Thymus (tissue), 11 donors: ENCODE measurements around the gene IGF2. TPM values are rescaled to one million over a fixed set of nuclear protein-coding genes. Genes with fewer than 3 reads are reported as not detected.

ENCODE experiments used
- DNase-seq, 9 donors: peaks; one replicate each; pipeline ENCODE4 v3.0.0-alpha.2; 2013; ENCODE audit warnings: low spot score in 9 of 9, low read depth in 6 of 9, missing footprints in 1 of 9
- H3K27ac ChIP-seq, 2 donors: one replicate each; pipeline ENCODE4 v1.5.1; 2013; ENCODE audit warnings: control low read depth in 1 of 2, low read depth in 1 of 2, low read length in 1 of 2, mild to moderate bottlenecking in 1 of 2, moderate library complexity in 1 of 2
- H3K27me3 ChIP-seq, 2 donors: one replicate each; pipeline ENCODE4 v1.5.1; 2013; ENCODE audit warnings: low read length in 1 of 2; ENCODE audit not compliant: control insufficient read depth in 2 of 2, insufficient read depth in 1 of 2
- H3K36me3 ChIP-seq, 2 donors: one replicate each; pipeline ENCODE4 v1.5.1; 2013; ENCODE audit warnings: low read length in 1 of 2, mild to moderate bottlenecking in 1 of 2, moderate library complexity in 1 of 2; ENCODE audit not compliant: control insufficient read depth in 2 of 2, insufficient read depth in 2 of 2
- H3K4me1 ChIP-seq, 2 donors: one replicate each; pipeline ENCODE4 v1.5.1; 2013; ENCODE audit warnings: low read length in 2 of 2; ENCODE audit not compliant: control insufficient read depth in 2 of 2, insufficient read depth in 2 of 2
- H3K4me3 ChIP-seq, 2 donors: one replicate each; pipeline ENCODE4 v1.5.1; 2013; ENCODE audit warnings: low read length in 2 of 2, control low read depth in 1 of 2, mild to moderate bottlenecking in 1 of 2
- H3K9me3 ChIP-seq, 2 donors: one replicate each; pipeline ENCODE4 v1.5.1; 2013; ENCODE audit warnings: low read length in 1 of 2, mild to moderate bottlenecking in 1 of 2; ENCODE audit not compliant: control insufficient read depth in 2 of 2, insufficient read depth in 1 of 2
- WGBS: extraction: QIAGEN DNeasy Blood & Tissue Kit; methylation state at CpG from one replicate; pipeline ENCODE4 v1.1.7; 2013; 5-methylcytosine and 5-hydroxymethylcytosine counted together
- polyA plus RNA-seq: library from polyadenylated mRNA; stranded (reverse); fragments of 200-250 nt; gene quantifications from one replicate; pipeline ENCODE4 v1.2.3, GENCODE V29; 2013
- total RNA-seq: library from RNA; stranded (reverse); fragments of 120-200 nt; gene quantifications from one replicate; pipeline ENCODE4 v1.2.4, GENCODE V29; 2013
- donor health status: healthy.

The IGF2 gene
- total and polyA plus RNA-seq, 2 donors, result 7.2 to 38.2 TPM

DNA sequence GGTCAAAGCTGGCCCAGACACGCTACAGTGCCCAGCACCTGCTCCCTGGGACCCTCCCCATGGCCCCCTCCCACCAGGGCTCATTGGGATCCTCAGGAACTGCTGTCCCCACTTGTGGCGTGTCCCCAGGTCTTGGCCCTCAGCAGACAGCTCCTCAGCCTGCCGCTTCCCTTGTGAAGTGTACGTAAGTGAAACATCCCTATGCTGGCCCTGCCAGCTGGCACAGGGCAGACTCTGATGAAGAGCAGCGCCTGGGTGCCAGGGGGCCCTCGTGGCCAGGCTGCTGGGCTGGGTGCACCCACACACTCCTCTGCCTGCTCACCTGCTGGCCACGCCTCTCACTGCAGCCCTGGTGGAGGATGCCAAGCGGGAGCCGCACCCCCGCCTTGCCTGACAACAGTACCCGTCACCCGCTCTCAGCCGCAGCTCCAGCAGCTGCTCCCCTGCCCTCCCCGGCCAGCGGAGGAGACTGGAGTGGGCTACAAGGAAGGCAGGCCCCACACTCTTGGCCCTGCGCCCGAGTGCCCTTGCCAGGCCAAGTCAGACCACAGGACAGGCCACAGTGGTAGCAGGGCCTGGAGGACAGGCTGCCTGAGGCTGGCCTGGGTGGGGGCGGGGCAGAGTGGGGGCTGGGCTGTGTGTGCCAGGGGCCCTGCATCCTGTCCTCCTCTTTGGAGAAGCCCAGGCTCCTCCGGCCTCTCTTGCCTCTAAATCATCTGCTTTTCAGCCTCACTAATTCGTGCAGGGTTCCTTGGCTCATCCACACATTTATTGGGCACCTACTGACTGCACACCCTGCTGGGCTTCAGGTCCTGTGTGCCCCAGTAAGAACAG lies 39.5 kb downstream of the IGF2 start:
- Histone ChIP-seq H3K9me3 (no peaks in the 10 kb centered on the region), H3K36me3 (no peaks in the 10 kb centered on the region), H3K27ac (no peak overlapping the region), H3K4me3 (no peak overlapping the region), H3K27me3 (peaks cover 0 to 7% of the 10 kb centered on the region in 2 donors), H3K4me1 (no peaks in the 10 kb centered on the region)
- WGBS, result 85% methylated on average over 20 of the region's 20 CpGs
- no peak for DNase-seq

DNA sequence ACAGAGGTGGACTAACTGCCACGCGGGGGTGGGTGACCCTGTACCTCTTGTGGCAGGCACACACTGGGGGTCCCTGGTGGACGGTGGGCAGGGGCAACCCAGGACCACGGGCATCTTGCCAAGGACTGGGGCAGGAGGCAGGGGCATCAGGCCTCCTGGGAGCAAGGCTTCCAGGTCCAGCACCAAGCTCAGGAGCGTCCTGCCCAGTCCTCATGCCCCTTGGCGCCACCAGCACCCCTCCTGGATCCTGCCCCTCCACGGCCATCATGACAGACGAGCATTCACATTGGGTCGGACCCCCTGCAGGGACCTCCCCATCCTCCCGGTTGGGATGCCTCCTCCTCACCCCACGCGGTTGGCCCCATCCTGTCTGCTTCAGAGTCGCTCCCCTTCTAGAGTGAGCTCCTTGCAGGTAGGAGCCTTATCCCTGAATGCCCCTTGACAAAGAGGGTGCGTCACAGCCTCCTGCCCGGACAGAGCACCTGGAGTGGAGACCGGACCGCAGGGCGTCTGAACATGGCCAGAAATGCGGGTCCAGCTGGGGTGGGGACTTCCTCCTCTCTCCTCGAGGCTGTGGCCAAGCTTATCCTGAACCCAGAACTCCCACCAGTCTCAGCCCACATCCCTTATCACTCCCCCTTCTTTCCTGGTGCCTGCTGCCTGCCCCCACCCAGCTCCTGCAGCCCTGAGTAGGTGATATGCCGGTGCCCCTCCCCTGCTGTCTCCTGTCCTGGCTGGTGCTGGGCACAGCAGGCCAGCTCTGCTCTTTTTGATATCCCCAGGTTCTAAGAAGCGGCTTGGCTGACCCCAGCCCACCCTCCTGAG lies 40.3 kb downstream of the IGF2 start:
- Histone ChIP-seq H3K36me3 (no peaks in the 10 kb centered on the region), H3K9me3 (no peaks in the 10 kb centered on the region), H3K27me3 (peaks cover 0 to 10% of the 10 kb centered on the region in 2 donors), H3K4me1 (no peaks in the 10 kb centered on the region), H3K27ac (no peak overlapping the region), H3K4me3 (no peak overlapping the region)
- DNase-seq, result no peak
- 86% methylated on average over 22 of the region's 22 CpGs for WGBS

DNA sequence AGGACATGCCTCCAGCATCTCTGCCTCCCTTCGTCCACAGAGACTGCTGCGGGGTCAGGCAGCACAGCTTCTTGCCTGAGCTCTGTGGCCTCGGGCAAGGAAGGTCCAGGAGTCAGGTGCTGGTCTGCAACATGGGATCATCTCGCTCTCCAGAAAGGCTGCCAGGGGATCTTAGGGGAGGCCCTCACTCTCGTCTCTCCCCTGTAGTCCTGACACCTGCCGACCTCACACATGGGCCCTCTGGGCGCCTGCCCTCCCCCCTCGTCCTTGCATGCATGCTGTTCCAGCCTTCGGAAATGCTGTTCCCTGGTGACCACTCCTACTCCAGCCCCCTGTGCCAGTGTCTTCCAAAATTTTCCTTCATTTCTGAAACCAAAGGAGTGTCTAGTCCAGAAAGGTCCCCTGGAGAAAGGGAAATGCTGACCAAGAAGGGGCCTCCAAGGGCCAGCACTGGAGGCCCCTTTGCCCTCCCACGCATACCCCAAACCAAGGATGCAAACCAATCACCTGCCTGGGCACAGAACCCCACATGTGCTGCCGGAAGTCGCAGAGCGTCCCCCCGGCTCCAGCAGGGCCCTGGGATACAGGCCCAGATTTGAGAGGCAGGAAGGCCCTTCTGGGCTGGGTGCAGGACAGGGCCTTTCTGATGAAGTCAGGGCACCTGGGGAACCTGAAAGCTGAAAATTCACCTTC lies 41.0 kb downstream of the IGF2 start:
- no peak overlapping the region for H3K27ac ChIP-seq
- peaks cover 0 to 15% of the 10 kb centered on the region in 2 donors for H3K27me3 ChIP-seq
- no peaks in the 10 kb centered on the region for H3K36me3 ChIP-seq
- H3K4me3 ChIP-seq, result no peak overlapping the region
- H3K9me3 ChIP-seq, result peaks cover 0 to 5% of the 10 kb centered on the region in 2 donors
- 95% methylated on average over 14 of the region's 14 CpGs for WGBS
- H3K4me1 ChIP-seq, result no peaks in the 10 kb centered on the region
- no peak for DNase-seq

DNA sequence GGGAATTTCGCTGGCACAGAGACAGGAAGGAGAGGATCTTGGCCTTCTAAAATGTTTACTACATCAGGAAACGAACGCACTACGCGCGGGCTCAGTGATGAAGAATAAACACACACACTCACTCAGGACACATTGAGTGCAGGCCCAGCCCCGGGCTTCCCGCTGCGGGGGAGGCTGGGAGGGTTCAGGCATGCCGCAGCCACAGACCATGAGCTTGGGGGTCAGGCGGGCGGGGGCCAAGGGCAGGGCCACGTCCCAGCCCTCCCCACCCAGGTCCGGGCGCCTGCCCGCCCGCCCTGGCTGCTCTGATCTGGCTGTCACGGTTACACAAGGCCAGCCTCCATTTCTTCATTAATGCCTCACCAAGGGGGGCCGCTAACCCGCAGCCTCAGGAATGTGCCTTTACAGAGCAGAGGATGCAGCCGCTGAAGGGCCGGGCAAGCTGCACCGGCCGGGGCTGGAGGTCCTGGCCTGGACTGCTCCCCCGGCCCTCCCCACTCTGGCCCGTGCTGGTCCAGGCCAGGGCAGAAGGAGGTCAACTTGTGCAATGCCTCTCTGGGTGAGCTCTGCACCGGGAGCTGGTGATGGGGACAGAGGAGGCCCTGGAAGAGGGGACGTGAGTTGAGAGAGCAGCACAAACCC lies 41.7 kb downstream of the IGF2 start:
- no peaks in the 10 kb centered on the region for H3K36me3 ChIP-seq
- H3K4me1 ChIP-seq, result peaks cover 0 to 7% of the 10 kb centered on the region in 2 donors
- no peak for DNase-seq
- no peak overlapping the region for H3K27ac ChIP-seq
- 88% methylated on average over 28 of the region's 28 CpGs for WGBS
- H3K9me3 ChIP-seq, result peaks cover 0 to 5% of the 10 kb centered on the region in 2 donors
- peaks cover 0 to 20% of the 10 kb centered on the region in 2 donors for H3K27me3 ChIP-seq
- H3K4me3 ChIP-seq, result no peak overlapping the region

DNA sequence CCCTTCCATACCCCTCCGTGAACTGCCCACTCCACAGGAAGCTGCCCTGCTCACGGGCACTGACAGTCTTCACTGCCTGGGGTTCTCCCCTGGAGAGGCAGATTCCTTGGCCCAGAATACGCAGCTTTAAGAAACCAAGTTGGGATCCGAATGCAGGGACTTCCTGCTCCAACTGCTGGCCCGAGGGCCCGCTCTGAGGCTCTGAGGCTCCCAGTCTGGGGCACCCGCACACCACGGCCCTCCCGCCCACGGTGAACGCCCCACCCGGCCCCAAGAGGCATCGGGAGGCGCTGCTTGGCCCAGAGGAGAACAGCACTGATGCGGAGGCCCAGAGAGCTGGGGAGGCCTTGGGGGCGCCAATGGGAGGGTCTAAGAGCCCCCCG lies 42.3 kb downstream of the IGF2 start:
- 95% methylated on average over 17 of the region's 17 CpGs for WGBS
- H3K27ac ChIP-seq, result no peak overlapping the region
- H3K4me3 ChIP-seq, result no peak overlapping the region
- no peak for DNase-seq
- peaks cover 0 to 8% of the 10 kb centered on the region in 2 donors for H3K4me1 ChIP-seq
- peaks cover 0 to 26% of the 10 kb centered on the region in 2 donors for H3K27me3 ChIP-seq
- peaks cover 0 to 5% of the 10 kb centered on the region in 2 donors for H3K9me3 ChIP-seq
- no peaks in the 10 kb centered on the region for H3K36me3 ChIP-seq

DNA sequence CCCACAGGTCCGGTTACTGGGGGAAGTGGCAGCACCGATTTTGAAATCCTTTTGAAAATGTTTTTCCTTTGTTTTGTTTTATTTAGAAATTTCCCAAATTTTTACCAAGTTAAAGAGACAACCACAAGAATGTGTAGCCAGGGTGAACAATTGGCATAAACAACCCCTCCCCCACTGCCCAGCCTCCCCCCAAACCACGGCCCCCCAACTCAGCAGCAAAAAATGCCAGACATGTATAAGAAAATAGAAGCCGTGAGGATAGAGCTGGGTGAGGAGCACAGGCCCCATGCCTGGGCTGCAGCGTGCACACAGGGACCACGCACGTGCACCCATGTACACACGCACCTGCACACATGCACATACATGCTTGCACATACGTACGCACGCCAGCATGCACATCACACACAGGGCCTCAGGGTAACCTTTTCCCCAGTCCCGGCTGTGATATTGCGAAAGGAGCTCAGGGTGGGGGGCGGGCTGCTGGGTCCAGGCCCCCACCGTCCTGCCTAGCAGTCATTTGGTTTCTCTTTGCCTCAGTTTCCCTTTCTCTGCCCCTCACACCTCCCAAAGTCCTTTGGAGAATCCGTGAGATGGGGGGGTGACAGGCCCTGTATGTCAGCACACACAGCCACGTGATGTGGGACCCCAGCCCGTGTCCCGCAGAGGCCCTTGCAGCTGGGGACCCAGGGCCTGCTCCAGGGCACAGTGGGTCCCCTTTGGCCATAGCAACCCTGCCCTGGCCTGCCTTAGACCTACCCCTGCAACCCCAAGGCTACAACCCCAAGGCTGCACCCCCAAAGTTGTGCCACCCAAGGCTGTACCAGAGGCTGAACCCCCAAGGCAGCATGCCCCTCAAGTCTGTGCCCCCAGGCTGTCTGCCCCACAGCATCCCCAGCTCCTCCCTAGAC lies 42.9 kb downstream of the IGF2 start:
- WGBS, result 96% methylated on average over 19 of the region's 19 CpGs
- Histone ChIP-seq H3K27me3 (peaks cover 0 to 29% of the 10 kb centered on the region in 2 donors), H3K4me1 (peaks cover 0 to 8% of the 10 kb centered on the region in 2 donors), H3K36me3 (no peaks in the 10 kb centered on the region), H3K9me3 (peaks cover 0 to 5% of the 10 kb centered on the region in 2 donors), H3K4me3 (no peak overlapping the region), H3K27ac (no peak overlapping the region)
- DNase-seq, result no peak

DNA sequence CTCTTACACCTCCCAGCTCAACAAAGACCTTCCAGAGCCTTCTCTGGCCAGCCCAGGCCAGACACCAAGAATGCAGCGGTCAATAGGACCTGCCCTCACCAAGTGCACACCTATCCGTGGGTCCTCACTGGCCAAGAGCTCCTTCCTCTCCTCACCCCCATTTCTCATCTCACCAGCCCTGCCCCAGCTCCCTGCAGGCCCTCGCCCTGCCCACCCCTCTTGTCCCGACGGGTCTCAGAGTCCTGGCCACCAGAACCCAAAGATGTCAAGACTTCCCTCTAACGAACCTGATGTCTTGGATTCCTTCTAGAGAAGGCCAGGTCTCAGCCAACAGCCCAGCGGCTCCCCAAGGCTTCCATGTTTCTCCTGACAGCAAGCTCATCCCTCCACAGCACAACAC lies 43.6 kb downstream of the IGF2 start:
- DNase-seq, result no peak
- Histone ChIP-seq H3K36me3 (no peaks in the 10 kb centered on the region), H3K27ac (no peak overlapping the region), H3K4me3 (no peak overlapping the region), H3K4me1 (peaks cover 0 to 8% of the 10 kb centered on the region in 2 donors), H3K9me3 (peaks cover 0 to 5% of the 10 kb centered on the region in 2 donors), H3K27me3 (peaks cover 0 to 29% of the 10 kb centered on the region in 2 donors)
- WGBS, result 94% methylated on average over 7 of the region's 7 CpGs

DNA sequence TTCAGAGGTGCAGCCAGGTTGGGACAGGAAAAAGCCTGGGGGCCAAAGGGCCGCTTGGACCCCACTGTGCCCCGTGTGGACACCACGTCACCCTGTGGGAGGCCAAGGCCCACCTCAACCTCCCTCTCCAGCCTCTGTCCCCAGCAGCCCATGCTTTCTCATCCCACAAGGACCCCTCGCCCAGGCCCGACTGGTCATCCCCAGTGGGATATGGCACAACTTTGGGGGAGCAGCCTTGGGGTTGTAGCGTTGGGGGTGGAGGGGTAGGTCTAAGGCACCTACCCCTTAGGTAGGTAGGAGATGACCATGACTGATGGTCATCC lies 44.0 kb downstream of the IGF2 start:
- no peak for DNase-seq
- Histone ChIP-seq H3K9me3 (peaks cover 0 to 5% of the 10 kb centered on the region in 2 donors), H3K27me3 (peaks cover 0 to 29% of the 10 kb centered on the region in 2 donors), H3K27ac (no peak overlapping the region), H3K4me3 (no peak overlapping the region), H3K36me3 (no peaks in the 10 kb centered on the region), H3K4me1 (peaks cover 0 to 8% of the 10 kb centered on the region in 2 donors)
- WGBS, result 97% methylated on average over 6 of the region's 6 CpGs
